Measurements from ENCODE around the gene NUP85.

DNA sequence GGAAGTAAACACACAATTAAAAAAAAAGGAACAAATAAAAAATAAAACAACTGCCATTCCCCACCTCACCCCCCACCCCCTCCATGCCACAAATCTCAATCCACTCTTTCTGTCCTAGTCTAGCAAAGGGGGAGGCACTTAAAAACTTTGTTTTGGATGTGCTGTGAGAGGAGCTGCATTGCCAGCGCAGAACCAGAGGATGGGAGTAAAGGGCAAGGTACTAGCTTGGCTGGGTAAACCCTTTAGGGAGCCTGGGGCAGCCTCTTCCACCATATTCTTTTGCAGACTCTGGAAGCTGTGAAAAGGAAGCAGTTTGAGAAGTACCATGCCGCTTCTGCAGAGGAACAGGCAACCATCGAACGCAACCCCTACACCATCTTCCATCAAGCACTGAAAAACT, 57.6 kb downstream of the NUP85 start:
- TF ChIP-seq EZH2 (IDR thresholded peaks at IDR 0.05; ENCODE audit: insufficient read depth, poor library complexity, severe bottlenecking), result no peak
- no peak for TF ChIP-seq EZH2phosphoT487 (IDR thresholded peaks at IDR 0.05; ENCODE audit: insufficient read depth, low read depth)
